Measurements from ENCODE around the gene PRDM16.

DNA sequence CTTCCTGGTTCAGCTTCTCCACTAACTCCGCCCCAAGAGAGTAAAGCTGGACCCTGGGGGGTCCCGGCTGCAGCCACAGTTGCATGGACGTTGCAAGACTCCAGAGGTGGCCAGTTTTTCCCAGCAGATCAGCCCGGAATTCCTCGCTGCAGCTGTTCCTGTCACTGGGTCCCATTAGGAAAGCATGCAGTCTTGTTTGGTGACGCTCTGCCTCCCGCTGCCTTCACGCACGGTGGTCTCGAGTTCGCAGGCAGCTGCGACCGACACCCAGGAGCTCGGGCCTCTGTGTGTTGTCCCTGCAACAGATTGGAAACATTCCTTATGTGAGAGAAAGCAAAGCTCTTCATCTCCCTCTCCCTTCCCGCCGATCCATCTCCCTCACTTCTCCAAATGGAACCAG lies 162.8 kb downstream of the PRDM16 start:
- TF ChIP-seq, protein P1, sequence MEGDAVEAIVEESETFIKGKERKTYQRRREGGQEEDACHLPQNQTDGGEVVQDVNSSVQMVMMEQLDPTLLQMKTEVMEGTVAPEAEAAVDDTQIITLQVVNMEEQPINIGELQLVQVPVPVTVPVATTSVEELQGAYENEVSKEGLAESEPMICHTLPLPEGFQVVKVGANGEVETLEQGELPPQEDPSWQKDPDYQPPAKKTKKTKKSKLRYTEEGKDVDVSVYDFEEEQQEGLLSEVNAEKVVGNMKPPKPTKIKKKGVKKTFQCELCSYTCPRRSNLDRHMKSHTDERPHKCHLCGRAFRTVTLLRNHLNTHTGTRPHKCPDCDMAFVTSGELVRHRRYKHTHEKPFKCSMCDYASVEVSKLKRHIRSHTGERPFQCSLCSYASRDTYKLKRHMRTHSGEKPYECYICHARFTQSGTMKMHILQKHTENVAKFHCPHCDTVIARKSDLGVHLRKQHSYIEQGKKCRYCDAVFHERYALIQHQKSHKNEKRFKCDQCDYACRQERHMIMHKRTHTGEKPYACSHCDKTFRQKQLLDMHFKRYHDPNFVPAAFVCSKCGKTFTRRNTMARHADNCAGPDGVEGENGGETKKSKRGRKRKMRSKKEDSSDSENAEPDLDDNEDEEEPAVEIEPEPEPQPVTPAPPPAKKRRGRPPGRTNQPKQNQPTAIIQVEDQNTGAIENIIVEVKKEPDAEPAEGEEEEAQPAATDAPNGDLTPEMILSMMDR (IDR thresholded peaks at IDR 0.05): no peak
- TF ChIP-seq POLR2AphosphoS5 (IDR thresholded peaks at IDR 0.05; ENCODE audit: low read depth, low read length): no peak
- no peak for TF ChIP-seq SIN3A (IDR thresholded peaks at IDR 0.05; ENCODE audit: borderline replicate concordance, insufficient read depth, low read depth, low read length)
- TF ChIP-seq, protein P2, sequence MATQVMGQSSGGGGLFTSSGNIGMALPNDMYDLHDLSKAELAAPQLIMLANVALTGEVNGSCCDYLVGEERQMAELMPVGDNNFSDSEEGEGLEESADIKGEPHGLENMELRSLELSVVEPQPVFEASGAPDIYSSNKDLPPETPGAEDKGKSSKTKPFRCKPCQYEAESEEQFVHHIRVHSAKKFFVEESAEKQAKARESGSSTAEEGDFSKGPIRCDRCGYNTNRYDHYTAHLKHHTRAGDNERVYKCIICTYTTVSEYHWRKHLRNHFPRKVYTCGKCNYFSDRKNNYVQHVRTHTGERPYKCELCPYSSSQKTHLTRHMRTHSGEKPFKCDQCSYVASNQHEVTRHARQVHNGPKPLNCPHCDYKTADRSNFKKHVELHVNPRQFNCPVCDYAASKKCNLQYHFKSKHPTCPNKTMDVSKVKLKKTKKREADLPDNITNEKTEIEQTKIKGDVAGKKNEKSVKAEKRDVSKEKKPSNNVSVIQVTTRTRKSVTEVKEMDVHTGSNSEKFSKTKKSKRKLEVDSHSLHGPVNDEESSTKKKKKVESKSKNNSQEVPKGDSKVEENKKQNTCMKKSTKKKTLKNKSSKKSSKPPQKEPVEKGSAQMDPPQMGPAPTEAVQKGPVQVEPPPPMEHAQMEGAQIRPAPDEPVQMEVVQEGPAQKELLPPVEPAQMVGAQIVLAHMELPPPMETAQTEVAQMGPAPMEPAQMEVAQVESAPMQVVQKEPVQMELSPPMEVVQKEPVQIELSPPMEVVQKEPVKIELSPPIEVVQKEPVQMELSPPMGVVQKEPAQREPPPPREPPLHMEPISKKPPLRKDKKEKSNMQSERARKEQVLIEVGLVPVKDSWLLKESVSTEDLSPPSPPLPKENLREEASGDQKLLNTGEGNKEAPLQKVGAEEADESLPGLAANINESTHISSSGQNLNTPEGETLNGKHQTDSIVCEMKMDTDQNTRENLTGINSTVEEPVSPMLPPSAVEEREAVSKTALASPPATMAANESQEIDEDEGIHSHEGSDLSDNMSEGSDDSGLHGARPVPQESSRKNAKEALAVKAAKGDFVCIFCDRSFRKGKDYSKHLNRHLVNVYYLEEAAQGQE (IDR thresholded peaks at IDR 0.05; ENCODE audit: insufficient read depth in 1 of 2, low read depth in 2 of 2, low read length in 1 of 2): no peak
